GM19468 (cell line): Measurements from ENCODE around the gene ANKRD33B.

Experiments
- ATAC-seq: cut with Tn5 transposase; IDR thresholded peaks from one replicate; pipeline ENCODE4 v1.9.1; 2021; ENCODE audit warnings: mild to moderate bottlenecking, moderate library complexity, moderate number of reproducible peaks; ENCODE audit not compliant: unreplicated experiment; ENCODE audit errors: extremely low read depth

Gene ANKRD33B

GRCh38 chr5:10666531-10667299 lies 102.8 kb downstream of the ANKRD33B start:
- ATAC-seq, result no peak

- no peak for ATAC-seq
Measured at GRCh38 chr5:10667431-10668057, 103.7 kb downstream of the ANKRD33B start.

- no peak for ATAC-seq
Measured at GRCh38 chr5:10668697-10669096, 104.8 kb downstream of the ANKRD33B start.

- ATAC-seq, result no peak
Measured at GRCh38 chr5:10669983-10670382, 106.1 kb downstream of the ANKRD33B start.

GRCh38 chr5:10671041-10672008 lies 107.5 kb downstream of the ANKRD33B start:
- no peak for ATAC-seq

- ATAC-seq, result no peak
Measured at GRCh38 chr5:10672146-10673016, 108.5 kb downstream of the ANKRD33B start.

GRCh38 chr5:10673017-10673389 lies 109.1 kb downstream of the ANKRD33B start:
- ATAC-seq, result no peak

- ATAC-seq, result no peak
Measured at GRCh38 chr5:10673407-10673806, 109.5 kb downstream of the ANKRD33B start.

- ATAC-seq, result no peak
Measured at GRCh38 chr5:10674096-10674495, 110.2 kb downstream of the ANKRD33B start.

GRCh38 chr5:10674582-10674981 lies 110.7 kb downstream of the ANKRD33B start:
- ATAC-seq, result no peak

GRCh38 chr5:10675177-10675700 lies 111.4 kb downstream of the ANKRD33B start:
- ATAC-seq, result no peak

- no peak for ATAC-seq
Measured at GRCh38 chr5:10676224-10676623, 112.4 kb downstream of the ANKRD33B start.

- ATAC-seq, result no peak
Measured at GRCh38 chr5:10676946-10677345, 113.1 kb downstream of the ANKRD33B start.

GRCh38 chr5:10677533-10677932 lies 113.7 kb downstream of the ANKRD33B start:
- no peak for ATAC-seq

- no peak for ATAC-seq
Measured at GRCh38 chr5:10678244-10678643, 114.4 kb downstream of the ANKRD33B start.

- ATAC-seq, result no peak
Measured at GRCh38 chr5:10679336-10679988, 115.6 kb downstream of the ANKRD33B start.

GRCh38 chr5:10680876-10681481 lies 117.1 kb downstream of the ANKRD33B start:
- no peak for ATAC-seq
